ENCODE data around the gene DPRX. TPM values are rescaled to one million over a fixed set of nuclear protein-coding genes. Genes with fewer than 3 reads are reported as not detected.

Gene DPRX
- total RNA-seq, 1 donor from 2014 or later: not detected

GRCh38 chr19:53642381-53643099, 10.7 kb downstream of the DPRX start:
- TF ChIP-seq, protein P1, sequence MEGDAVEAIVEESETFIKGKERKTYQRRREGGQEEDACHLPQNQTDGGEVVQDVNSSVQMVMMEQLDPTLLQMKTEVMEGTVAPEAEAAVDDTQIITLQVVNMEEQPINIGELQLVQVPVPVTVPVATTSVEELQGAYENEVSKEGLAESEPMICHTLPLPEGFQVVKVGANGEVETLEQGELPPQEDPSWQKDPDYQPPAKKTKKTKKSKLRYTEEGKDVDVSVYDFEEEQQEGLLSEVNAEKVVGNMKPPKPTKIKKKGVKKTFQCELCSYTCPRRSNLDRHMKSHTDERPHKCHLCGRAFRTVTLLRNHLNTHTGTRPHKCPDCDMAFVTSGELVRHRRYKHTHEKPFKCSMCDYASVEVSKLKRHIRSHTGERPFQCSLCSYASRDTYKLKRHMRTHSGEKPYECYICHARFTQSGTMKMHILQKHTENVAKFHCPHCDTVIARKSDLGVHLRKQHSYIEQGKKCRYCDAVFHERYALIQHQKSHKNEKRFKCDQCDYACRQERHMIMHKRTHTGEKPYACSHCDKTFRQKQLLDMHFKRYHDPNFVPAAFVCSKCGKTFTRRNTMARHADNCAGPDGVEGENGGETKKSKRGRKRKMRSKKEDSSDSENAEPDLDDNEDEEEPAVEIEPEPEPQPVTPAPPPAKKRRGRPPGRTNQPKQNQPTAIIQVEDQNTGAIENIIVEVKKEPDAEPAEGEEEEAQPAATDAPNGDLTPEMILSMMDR (conservative IDR thresholded peaks at IDR 0.05; ENCODE audit: low read depth, low read length): no peak
- no peak overlapping the region for H3K4me3 ChIP-seq (ENCODE audit: low read depth, low read length)
- no peak for DNase-seq (ENCODE audit: low read depth)

DNA sequence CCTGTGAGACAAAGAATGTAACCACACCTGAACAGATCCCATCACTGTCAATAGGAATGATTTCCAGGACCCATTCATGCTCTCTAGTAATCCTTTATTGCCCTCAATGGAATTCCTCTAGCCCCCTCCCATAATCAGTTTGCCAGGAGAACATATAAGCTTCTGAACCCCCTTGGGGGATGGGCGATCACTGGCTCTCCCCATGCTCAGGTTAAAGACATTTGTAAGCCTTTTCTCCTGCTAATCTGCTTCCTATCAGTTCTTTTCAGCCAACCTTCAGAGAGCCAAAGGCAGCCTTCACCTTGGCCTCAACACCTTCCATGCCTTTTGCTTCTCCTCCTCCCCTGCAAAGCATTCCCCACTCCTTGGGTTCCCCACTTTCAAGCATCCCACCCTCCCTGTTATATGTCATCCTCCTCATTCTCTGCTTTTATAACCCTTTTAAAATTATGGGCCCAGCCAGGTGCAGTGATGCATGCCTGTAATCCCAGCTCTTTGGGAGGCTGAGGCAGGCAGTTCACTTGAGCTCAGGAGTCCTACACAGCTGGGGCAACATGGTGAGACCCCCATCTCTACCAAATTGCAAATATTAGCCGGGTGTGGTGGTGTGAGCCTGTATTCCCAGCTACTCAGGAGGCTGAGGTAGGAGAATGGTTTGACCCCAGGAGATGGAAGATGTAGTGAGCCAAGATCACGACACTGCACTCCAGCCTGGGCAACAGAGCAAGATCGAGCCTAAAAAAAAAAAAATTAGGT, 12.4 kb downstream of the DPRX start:
- TF ChIP-seq, protein P1 (conservative IDR thresholded peaks at IDR 0.05; ENCODE audit: low read depth, low read length): no peak
- DNase-seq (ENCODE audit: low read depth): no peak
- H3K4me3 ChIP-seq (ENCODE audit: low read depth, low read length): no peak overlapping the region

GRCh38 chr19:53646144-53646543, 14.3 kb downstream of the DPRX start:
- TF ChIP-seq, protein P1 (conservative IDR thresholded peaks at IDR 0.05; ENCODE audit: low read depth, low read length): no peak
- DNase-seq (ENCODE audit: low read depth): no peak
- no peak overlapping the region for H3K4me3 ChIP-seq (ENCODE audit: low read depth, low read length)

- DNase-seq (ENCODE audit: low read depth): no peak
- TF ChIP-seq, protein P1 (conservative IDR thresholded peaks at IDR 0.05; ENCODE audit: low read depth, low read length): no peak
- no peak overlapping the region for H3K4me3 ChIP-seq (ENCODE audit: low read depth, low read length)
These were observed 15.6 kb downstream of the DPRX start for GRCh38 chr19:53647350-53647749.

- TF ChIP-seq, protein P1 (conservative IDR thresholded peaks at IDR 0.05; ENCODE audit: low read depth, low read length): no peak
- no peak overlapping the region for H3K4me3 ChIP-seq (ENCODE audit: low read depth, low read length)
- no peak for DNase-seq (ENCODE audit: low read depth)
These were observed 16.0 kb downstream of the DPRX start for GRCh38 chr19:53647792-53648191.

GRCh38 chr19:53649746-53650593, 18.2 kb downstream of the DPRX start:
- TF ChIP-seq, protein P1 (conservative IDR thresholded peaks at IDR 0.05; ENCODE audit: low read depth, low read length): no peak
- DNase-seq (ENCODE audit: low read depth): no peak
- H3K4me3 ChIP-seq (ENCODE audit: low read depth, low read length): no peak overlapping the region

Data from epithelial cell of proximal tubule (primary cell).